ENCODE data around the gene CHD5.

Gene CHD5

GRCh38 chr1:6131561-6131960 lies 48.6 kb downstream of the CHD5 start:
- no peak overlapping the region for H3K4me3 ChIP-seq (ENCODE audit: low read depth, low read length)
- TF ChIP-seq CTCF (IDR thresholded peaks at IDR 0.05; ENCODE audit: borderline replicate concordance, insufficient read depth, low read depth, low read length), result no peak

- no peak for TF ChIP-seq CTCF (IDR thresholded peaks at IDR 0.05; ENCODE audit: borderline replicate concordance, insufficient read depth, low read depth, low read length)
- H3K4me3 ChIP-seq (ENCODE audit: low read depth, low read length), result no peak overlapping the region
Measured at GRCh38 chr1:6130596-6130995, 49.5 kb downstream of the CHD5 start.

GRCh38 chr1:6130036-6130435 lies 50.1 kb downstream of the CHD5 start:
- no peak for TF ChIP-seq CTCF (IDR thresholded peaks at IDR 0.05; ENCODE audit: borderline replicate concordance, insufficient read depth, low read depth, low read length)
- H3K4me3 ChIP-seq (ENCODE audit: low read depth, low read length), result no peak overlapping the region

GRCh38 chr1:6129313-6129712 lies 50.8 kb downstream of the CHD5 start:
- no peak overlapping the region for H3K4me3 ChIP-seq (ENCODE audit: low read depth, low read length)
- no peak for TF ChIP-seq CTCF (IDR thresholded peaks at IDR 0.05; ENCODE audit: borderline replicate concordance, insufficient read depth, low read depth, low read length)

- no peak for TF ChIP-seq CTCF (IDR thresholded peaks at IDR 0.05; ENCODE audit: borderline replicate concordance, insufficient read depth, low read depth, low read length)
- H3K4me3 ChIP-seq (ENCODE audit: low read depth, low read length), result no peak overlapping the region
Measured at GRCh38 chr1:6128276-6129081, 51.6 kb downstream of the CHD5 start.

- no peak overlapping the region for H3K4me3 ChIP-seq (ENCODE audit: low read depth, low read length)
- no peak for TF ChIP-seq CTCF (IDR thresholded peaks at IDR 0.05; ENCODE audit: borderline replicate concordance, insufficient read depth, low read depth, low read length)
Measured at GRCh38 chr1:6127587-6128163, 52.4 kb downstream of the CHD5 start.

- H3K4me3 ChIP-seq (ENCODE audit: low read depth, low read length), result no peak overlapping the region
- TF ChIP-seq CTCF (IDR thresholded peaks at IDR 0.05; ENCODE audit: borderline replicate concordance, insufficient read depth, low read depth, low read length), result no peak
Measured at GRCh38 chr1:6126521-6127067, 53.5 kb downstream of the CHD5 start.

Data from GM12875 (cell line).